A549 treated with Mapracorat at 1 μM for 4 hours (cell line): ENCODE data around the gene OR13F1. TPM values are rescaled to one million over a fixed set of nuclear protein-coding genes. Genes with fewer than 3 reads are reported as not detected.

Experiments
- total RNA-seq: library from RNA; stranded (reverse); fragments of 200-300 nt; extraction: Qiagen RNA extraction; gene quantifications from 5 replicates; pipeline ENCODE4 v1.2.3, GENCODE V29; 2022

The OR13F1 gene, protein sequence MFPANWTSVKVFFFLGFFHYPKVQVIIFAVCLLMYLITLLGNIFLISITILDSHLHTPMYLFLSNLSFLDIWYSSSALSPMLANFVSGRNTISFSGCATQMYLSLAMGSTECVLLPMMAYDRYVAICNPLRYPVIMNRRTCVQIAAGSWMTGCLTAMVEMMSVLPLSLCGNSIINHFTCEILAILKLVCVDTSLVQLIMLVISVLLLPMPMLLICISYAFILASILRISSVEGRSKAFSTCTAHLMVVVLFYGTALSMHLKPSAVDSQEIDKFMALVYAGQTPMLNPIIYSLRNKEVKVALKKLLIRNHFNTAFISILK
- total RNA-seq = not detected in 5 replicates

GRCh38 chr9:104503963-104504362 lies at the start of gene OR13F1:
Gene OR13F1, plus strand, starts transcription at chr9:104504263. Its CDS starts 0 bp downstream, at chr9:104504263.

GRCh38 chr9:104527109-104527508 lies 23.0 kb downstream of the OR13F1 start, which contains the start of gene OR13C4:
Gene OR13C4, minus strand, starts transcription at chr9:104527209. Its CDS starts 0 bp downstream, at chr9:104527209.

GRCh38 chr9:104536756-104537155 lies 32.7 kb downstream of the OR13F1 start, which contains the start of gene OR13C3:
Gene OR13C3, minus strand, starts transcription at chr9:104536856. Its CDS starts 133 bp downstream, at chr9:104536723.

Other genes with a start within 250 kb of the OR13F1 start
- not detected in 5 replicates for gene OR13C4, start 22.9 kb downstream of the OR13F1 start, total RNA-seq
- not detected in 5 replicates for gene OR13C3, start 32.6 kb downstream of the OR13F1 start, total RNA-seq
- gene OR13C8, start 64.9 kb downstream of the OR13F1 start, total RNA-seq = not detected in 5 replicates
- not detected in 5 replicates for gene OR13C5, start 95.2 kb downstream of the OR13F1 start, total RNA-seq
- gene OR13C2, start 101.4 kb downstream of the OR13F1 start, total RNA-seq = not detected in 5 replicates
- not detected in 5 replicates for gene OR13C9, start 113.9 kb downstream of the OR13F1 start, total RNA-seq
- gene OR13D1, start 190.3 kb downstream of the OR13F1 start, total RNA-seq = not detected in 5 replicates
- 10.9 to 14.7 TPM (median 14.3 TPM) in 5 replicates for gene NIPSNAP3A, start 243.4 kb downstream of the OR13F1 start, total RNA-seq